Trophoblast cell (in vitro differentiated cells and primary cell): ENCODE data around the gene LRMDA.

Source experiments
- DNase-seq, 2 donors: peaks; one replicate each; pipeline ENCODE4 v3.0.0-alpha.2; 2016
- H2AFZ ChIP-seq: 2 replicates; pipeline ENCODE4 v1.6.1; 2013; ENCODE audit warnings: low read length, moderate library complexity, mild to moderate bottlenecking; ENCODE audit not compliant: insufficient read depth, poor library complexity
- H2AK5ac ChIP-seq: 2 replicates; pipeline ENCODE4 v1.6.1; 2013; ENCODE audit warnings: mild to moderate bottlenecking, low read length
- H2BK120ac ChIP-seq: 2 replicates; pipeline ENCODE4 v1.6.1; 2013; ENCODE audit warnings: low read length, mild to moderate bottlenecking, moderate library complexity; ENCODE audit not compliant: insufficient read depth, poor library complexity
- H2BK12ac ChIP-seq: 2 replicates; pipeline ENCODE4 v1.6.1; 2013; ENCODE audit warnings: mild to moderate bottlenecking, low read length, moderate library complexity
- H2BK5ac ChIP-seq: 2 replicates; pipeline ENCODE4 v1.6.1; 2013; ENCODE audit warnings: low read length, low read depth, moderate library complexity, mild to moderate bottlenecking; ENCODE audit not compliant: poor library complexity
- H3K14ac ChIP-seq: 2 replicates; pipeline ENCODE4 v1.6.1; 2013; ENCODE audit warnings: mild to moderate bottlenecking, low read length
- H3K18ac ChIP-seq: 2 replicates; pipeline ENCODE4 v1.6.1; 2013; ENCODE audit warnings: mild to moderate bottlenecking, low read length
- H3K23ac ChIP-seq: 2 replicates; pipeline ENCODE4 v1.6.1; 2013; ENCODE audit warnings: low read length
- H3K27ac ChIP-seq: 2 replicates; pipeline ENCODE4 v1.5.1; 2013; ENCODE audit warnings: low read depth, mild to moderate bottlenecking, inconsistent platforms, low read length, moderate library complexity
- H3K27me3 ChIP-seq: 2 replicates; pipeline ENCODE4 v1.6.1; 2013; ENCODE audit warnings: inconsistent platforms, mild to moderate bottlenecking, low read length, moderate library complexity; ENCODE audit not compliant: insufficient read depth
- H3K36me3 ChIP-seq, 2 experiments: 1 replicate in 1 of 2; 2 replicates in 1 of 2; pipeline ENCODE4 v1.6.1; 2013; ENCODE audit warnings: low read length in 2 of 2, mild to moderate bottlenecking in 2 of 2, moderate library complexity in 1 of 2; ENCODE audit not compliant: insufficient read depth in 2 of 2, control insufficient read depth in 1 of 2
- H3K4ac ChIP-seq: 2 replicates; pipeline ENCODE4 v1.6.1; 2013; ENCODE audit warnings: low read depth, mild to moderate bottlenecking, low read length, moderate library complexity
- H3K4me1 ChIP-seq, 2 experiments: 1 replicate in 1 of 2; 2 replicates in 1 of 2; pipeline ENCODE4 v1.6.1; 2013; ENCODE audit warnings: low read length in 2 of 2, mild to moderate bottlenecking in 2 of 2, moderate library complexity in 1 of 2; ENCODE audit not compliant: insufficient read depth in 2 of 2, control insufficient read depth in 1 of 2
- H3K4me2 ChIP-seq: 2 replicates; pipeline ENCODE4 v1.6.1; 2013; ENCODE audit warnings: inconsistent platforms, mild to moderate bottlenecking, low read length, moderate library complexity
- H3K4me3 ChIP-seq: 2 replicates; pipeline ENCODE4 v1.5.1; 2013; ENCODE audit warnings: mild to moderate bottlenecking, low read depth, low read length, inconsistent platforms
- H3K79me1 ChIP-seq: one replicate; pipeline ENCODE4 v1.6.1; 2013; ENCODE audit warnings: low read length
- H3K79me2 ChIP-seq: 2 replicates; pipeline ENCODE4 v1.6.1; 2013; ENCODE audit warnings: low read length, mild to moderate bottlenecking; ENCODE audit not compliant: control insufficient read depth, insufficient read depth, poor library complexity
- H3K9ac ChIP-seq: 2 replicates; pipeline ENCODE4 v1.6.1; 2013; ENCODE audit warnings: mild to moderate bottlenecking, low read length
- H3K9me3 ChIP-seq: 2 replicates; pipeline ENCODE4 v1.6.1; 2013; ENCODE audit warnings: low read depth, mild to moderate bottlenecking, control low read depth, inconsistent platforms, low read length; ENCODE audit not compliant: insufficient read depth
- H4K12ac ChIP-seq: 2 replicates; pipeline ENCODE4 v1.6.1; 2013; ENCODE audit warnings: low read depth, mild to moderate bottlenecking, low read length, moderate library complexity
- H4K8ac ChIP-seq: 2 replicates; pipeline ENCODE4 v1.6.1; 2013; ENCODE audit warnings: low read depth, mild to moderate bottlenecking, low read length, moderate library complexity
- H4K91ac ChIP-seq: one replicate; pipeline ENCODE4 v1.6.1; 2013; ENCODE audit warnings: low read depth, mild to moderate bottlenecking, low read length, moderate library complexity
- WGBS: extraction: QIAGEN DNeasy Blood & Tissue Kit; methylation state at CpG from one replicate; pipeline ENCODE4 v1.1.7; 2013; ENCODE audit warnings: missing lambda C conversion rate; ENCODE audit not compliant: insufficient read length, insufficient coverage; ENCODE audit errors: extremely low coverage; 5-methylcytosine and 5-hydroxymethylcytosine counted together

The LRMDA gene

DNA sequence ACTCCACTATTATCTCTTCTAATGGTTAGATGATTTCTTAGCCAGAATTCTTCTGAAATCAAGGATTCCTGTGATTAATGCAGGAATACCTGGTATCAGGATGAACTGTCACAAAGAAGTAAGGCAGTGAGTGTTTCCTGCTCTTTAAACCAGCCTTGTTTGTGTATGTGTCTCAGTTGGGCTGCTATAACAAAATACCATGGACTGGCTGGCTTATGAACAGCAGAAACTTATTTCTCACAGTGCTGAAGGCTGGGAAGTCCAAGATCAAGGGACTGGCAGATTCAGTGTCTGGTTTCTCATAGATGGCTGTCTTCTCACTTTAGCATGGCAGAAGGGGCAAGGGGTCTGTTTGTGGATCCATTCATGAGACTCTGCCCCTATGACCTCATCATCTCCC is 42.7 kb downstream of the LRMDA start:
- Histone ChIP-seq H2AFZ (no peak overlapping the region), H2AK5ac (no peak overlapping the region), H2BK12ac (no peak overlapping the region)

DNA sequence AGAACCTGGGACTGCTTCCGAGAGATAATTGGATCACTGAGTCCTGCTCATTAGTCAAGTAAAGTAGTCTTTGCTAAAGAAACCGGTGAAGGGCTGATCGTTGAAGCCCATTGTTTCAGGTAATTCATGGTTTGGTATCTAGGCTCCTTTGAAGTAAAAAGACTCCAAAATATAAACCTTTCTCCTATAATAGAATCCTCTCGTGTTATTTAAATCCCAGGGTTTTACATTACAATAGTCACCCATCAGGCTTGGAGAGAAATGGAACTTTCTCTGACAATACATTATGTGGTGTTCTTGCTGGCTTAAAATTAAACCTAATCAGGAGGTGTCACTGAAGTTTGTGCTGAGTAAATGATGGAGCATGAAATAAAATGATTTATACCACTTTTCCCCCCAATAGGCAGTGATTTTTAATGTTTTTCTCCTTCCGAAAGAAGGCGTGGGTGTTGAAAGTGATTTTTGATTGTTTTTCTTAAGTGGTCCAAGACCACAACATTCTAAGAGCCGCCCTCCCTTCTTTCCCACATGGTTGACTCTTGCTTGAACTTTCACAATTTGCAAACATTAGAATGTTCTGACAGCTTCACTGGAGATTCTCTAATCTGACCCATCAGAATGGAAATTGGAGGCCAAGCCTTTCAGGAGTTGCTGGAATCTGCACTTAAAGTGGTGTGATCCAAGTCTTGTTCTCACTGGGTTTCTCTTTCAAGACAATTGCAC is 44.2 kb downstream of the LRMDA start:
- DNase-seq = no peak
- H4K8ac ChIP-seq = no peak overlapping the region

More for the DNA sequence above, 42.7 kb downstream of the LRMDA start:
- Histone ChIP-seq H3K27me3 (no peaks in the 10 kb centered on the region), H2BK120ac (no peak overlapping the region), H3K27ac (no peak overlapping the region), H3K79me1 (no peaks in the 10 kb centered on the region), H3K79me2 (no peaks in the 10 kb centered on the region), H2BK5ac (no peak overlapping the region), H4K91ac (no peak overlapping the region), H3K4me2 (no peak overlapping the region), H4K12ac (no peak overlapping the region), H3K4me3 (no peak overlapping the region), H3K36me3 (no peaks in the 10 kb centered on the region), H3K4me1 (no peaks in the 10 kb centered on the region), H3K4ac (no peak overlapping the region), H4K8ac (no peak overlapping the region), H3K18ac (no peak overlapping the region), H3K9me3 (no peaks in the 10 kb centered on the region), H3K14ac (no peak overlapping the region), H3K9ac (no peak overlapping the region), H3K23ac (no peak overlapping the region)
- no peak for DNase-seq

DNA sequence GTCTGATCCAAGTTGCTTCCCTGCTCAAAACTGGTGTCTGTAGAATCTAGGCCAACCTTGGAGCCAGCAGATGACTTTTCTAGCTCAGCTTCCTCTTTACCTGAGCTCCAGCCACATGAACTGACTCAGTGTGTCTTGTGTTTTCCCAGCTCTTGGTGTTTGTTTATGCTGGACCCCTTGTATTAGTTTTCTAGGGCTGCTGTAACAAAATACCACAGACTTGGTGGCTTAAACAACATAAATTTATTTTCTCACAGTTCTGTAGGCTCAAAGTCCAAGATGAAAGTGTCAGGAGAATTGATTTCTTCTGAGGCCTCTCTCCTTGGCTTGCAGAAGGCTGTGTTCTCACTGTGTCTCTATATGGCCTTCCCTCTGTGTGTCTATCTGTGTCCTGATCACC is 45.1 kb downstream of the LRMDA start:
- Histone ChIP-seq H3K4me2 (no peak overlapping the region), H3K36me3 (no peaks in the 10 kb centered on the region), H3K18ac (no peak overlapping the region), H3K9ac (no peak overlapping the region), H3K79me2 (no peaks in the 10 kb centered on the region), H3K27me3 (no peaks in the 10 kb centered on the region), H3K14ac (no peak overlapping the region), H3K9me3 (no peaks in the 10 kb centered on the region), H3K4me1 (no peaks in the 10 kb centered on the region), H3K4ac (no peak overlapping the region), H4K91ac (no peak overlapping the region), H2BK12ac (no peak overlapping the region), H2BK120ac (no peak overlapping the region), H3K23ac (no peak overlapping the region), H2AFZ (no peak overlapping the region), H4K8ac (no peak overlapping the region), H3K4me3 (no peak overlapping the region), H2AK5ac (no peak overlapping the region), H2BK5ac (no peak overlapping the region), H3K79me1 (no peaks in the 10 kb centered on the region), H4K12ac (no peak overlapping the region), H3K27ac (no peak overlapping the region)
- no peak for DNase-seq

More for the DNA sequence above, 44.2 kb downstream of the LRMDA start:
- H4K91ac ChIP-seq = no peak overlapping the region
- H2BK120ac ChIP-seq = no peak overlapping the region
- H3K36me3 ChIP-seq = no peaks in the 10 kb centered on the region
- no peaks in the 10 kb centered on the region for H3K4me1 ChIP-seq
- H3K27ac ChIP-seq = no peak overlapping the region
- H3K79me1 ChIP-seq = no peaks in the 10 kb centered on the region
- no peak overlapping the region for H3K4me2 ChIP-seq
- H4K12ac ChIP-seq = no peak overlapping the region
- no peak overlapping the region for H2BK12ac ChIP-seq
- no peak overlapping the region for H2AFZ ChIP-seq
- H3K4ac ChIP-seq = no peak overlapping the region
- H3K23ac ChIP-seq = no peak overlapping the region
- no peak overlapping the region for H2BK5ac ChIP-seq
- H3K9ac ChIP-seq = no peak overlapping the region
- H3K18ac ChIP-seq = no peak overlapping the region
- no peaks in the 10 kb centered on the region for H3K27me3 ChIP-seq
- H3K79me2 ChIP-seq = no peaks in the 10 kb centered on the region
- no peaks in the 10 kb centered on the region for H3K9me3 ChIP-seq
- H3K14ac ChIP-seq = no peak overlapping the region
- no peak overlapping the region for H3K4me3 ChIP-seq
- no peak overlapping the region for H2AK5ac ChIP-seq
- WGBS = no CpG with 5 or more reads among the region's 7 CpGs

DNA sequence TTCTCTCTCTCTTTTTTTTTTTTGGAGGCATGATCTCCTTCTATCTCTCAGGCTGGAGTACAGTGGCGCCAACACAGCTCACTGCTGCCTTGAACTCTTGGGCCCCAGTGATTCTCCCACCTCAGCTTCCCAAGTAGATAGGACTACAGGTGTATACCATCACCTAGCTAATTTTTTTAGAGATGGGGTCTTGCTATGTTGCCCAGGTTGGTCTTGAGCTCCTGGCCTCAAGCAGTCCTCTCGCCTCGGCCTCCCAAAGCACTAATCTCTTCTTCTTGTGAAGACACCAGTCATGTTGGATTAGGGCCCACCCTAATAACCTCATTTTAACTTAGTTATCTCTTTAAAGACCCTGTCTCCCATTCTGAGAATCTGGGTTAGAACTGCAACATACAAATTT is 45.6 kb downstream of the LRMDA start:
- H4K91ac ChIP-seq = no peak overlapping the region
- H3K14ac ChIP-seq = no peak overlapping the region
- H3K4me2 ChIP-seq = no peak overlapping the region
- no peaks in the 10 kb centered on the region for H3K36me3 ChIP-seq
- H2BK12ac ChIP-seq = no peak overlapping the region
- H3K27ac ChIP-seq = no peak overlapping the region
- H3K9me3 ChIP-seq = no peaks in the 10 kb centered on the region
- H3K4me3 ChIP-seq = no peak overlapping the region
- no peak overlapping the region for H3K23ac ChIP-seq
- no peak overlapping the region for H4K12ac ChIP-seq
- H3K9ac ChIP-seq = no peak overlapping the region
- no peak overlapping the region for H4K8ac ChIP-seq
- H3K27me3 ChIP-seq = no peaks in the 10 kb centered on the region
- no peak overlapping the region for H2AK5ac ChIP-seq
- no peak overlapping the region for H2AFZ ChIP-seq
- no peaks in the 10 kb centered on the region for H3K4me1 ChIP-seq
- no peak overlapping the region for H3K4ac ChIP-seq
- H2BK120ac ChIP-seq = no peak overlapping the region
- no peak for DNase-seq
- WGBS = no CpG with 5 or more reads among the region's 3 CpGs
- no peak overlapping the region for H3K18ac ChIP-seq
- H2BK5ac ChIP-seq = no peak overlapping the region
- H3K79me1 ChIP-seq = no peaks in the 10 kb centered on the region
- H3K79me2 ChIP-seq = no peaks in the 10 kb centered on the region
